ENCODE data around the gene TYK2. TPM values are rescaled to one million over a fixed set of nuclear protein-coding genes. Genes with fewer than 3 reads are reported as not detected.
"Not testable (repeated sequence)": the region's sequence is repeated elsewhere in the genome, so short reads cannot be mapped to it uniquely, and the experiment has no call there.

TYK2 gene
- 28.2 and 37.1 TPM in 2 replicates for total RNA-seq (2014; rRNA removed; shearing (Covaris generic))

DNA sequence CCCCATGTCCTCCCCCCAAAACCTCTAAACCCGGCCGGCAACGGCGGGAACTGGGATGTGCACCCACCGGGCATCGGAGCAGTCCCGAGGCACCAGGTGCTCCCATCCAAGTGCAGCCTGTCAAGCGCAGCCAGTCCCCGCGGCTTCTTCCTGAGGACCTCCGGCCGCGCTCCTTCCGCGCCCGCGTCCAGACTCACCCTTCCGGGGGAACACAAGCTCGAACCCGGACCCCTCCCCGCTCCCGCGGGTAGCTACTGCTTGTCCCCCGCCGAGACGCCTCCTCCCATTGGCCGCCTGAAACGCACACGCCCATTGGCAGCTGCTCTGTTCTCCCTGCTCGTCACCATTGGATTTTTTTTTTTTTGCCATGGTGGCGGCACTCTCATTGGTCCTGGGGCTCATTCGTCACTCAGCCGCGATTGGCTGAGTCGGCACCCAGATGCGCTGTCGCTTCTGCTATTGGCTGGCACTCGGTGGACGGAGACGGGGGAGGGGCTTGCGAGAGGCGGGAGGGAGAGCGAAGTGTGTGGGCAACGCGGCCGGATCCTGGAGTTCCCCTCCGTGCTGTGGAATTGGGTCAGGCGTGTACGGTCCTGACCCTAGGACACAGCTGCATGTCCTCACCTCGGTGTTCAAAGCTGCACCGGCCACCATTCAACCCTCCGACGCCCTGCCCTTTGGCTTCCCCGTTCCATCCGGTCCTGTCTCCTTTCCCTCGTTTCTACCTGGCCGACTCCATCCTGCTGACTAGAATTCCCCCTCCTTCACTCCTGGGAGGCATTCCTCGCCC is at the start of gene TYK2:
TSS of gene TYK2 (minus strand) at position 260 of the 790 bp plus-strand sequence. CDS start 2,166 bp downstream, outside the sequence.
- DNase-seq (ENCODE audit: low spot score) = peak; percentile 98

GRCh38 chr19:10428996-10429381 is 48.6 kb upstream of the TYK2 start:
- no peak for DNase-seq (ENCODE audit: low spot score)

- no peak for DNase-seq (ENCODE audit: low spot score)
Observed at GRCh38 chr19:10427169-10427568, 46.8 kb upstream of the TYK2 start.

DNA sequence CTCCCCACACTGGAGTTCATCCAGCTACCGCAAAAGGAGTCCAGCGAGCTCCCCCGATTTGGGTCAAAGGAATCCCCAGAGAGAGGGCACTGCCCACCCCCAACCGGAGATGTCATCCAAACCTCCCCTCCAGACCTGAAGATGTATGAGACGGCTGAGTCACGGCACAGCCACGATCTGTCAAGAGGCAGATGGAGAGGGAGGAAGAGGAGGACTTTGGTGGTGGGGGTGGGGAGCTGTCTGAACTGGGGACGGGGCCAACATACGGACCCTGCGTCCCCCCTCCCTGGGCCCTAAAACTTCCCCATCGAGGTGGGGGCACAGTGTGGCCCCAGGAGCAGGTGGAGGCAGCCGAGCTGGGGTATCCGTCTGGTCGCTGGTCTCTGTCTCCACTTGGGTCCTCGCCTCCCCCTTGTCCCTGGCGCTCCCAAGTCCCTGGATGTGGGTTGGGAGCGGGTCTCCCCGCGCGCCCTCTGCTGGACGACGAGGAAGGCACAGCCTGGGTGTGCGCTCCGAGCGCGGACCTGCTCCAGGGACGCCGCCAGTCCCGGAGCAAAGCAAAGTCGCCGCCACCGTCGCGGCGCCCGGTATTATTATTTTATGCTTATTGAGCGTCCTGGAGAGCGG is 43.8 kb upstream of the TYK2 start:
- DNase-seq (ENCODE audit: low spot score) = peak; percentile 73

GRCh38 chr19:10422846-10423245 is 42.5 kb upstream of the TYK2 start:
- DNase-seq (ENCODE audit: low spot score) = no peak

DNA sequence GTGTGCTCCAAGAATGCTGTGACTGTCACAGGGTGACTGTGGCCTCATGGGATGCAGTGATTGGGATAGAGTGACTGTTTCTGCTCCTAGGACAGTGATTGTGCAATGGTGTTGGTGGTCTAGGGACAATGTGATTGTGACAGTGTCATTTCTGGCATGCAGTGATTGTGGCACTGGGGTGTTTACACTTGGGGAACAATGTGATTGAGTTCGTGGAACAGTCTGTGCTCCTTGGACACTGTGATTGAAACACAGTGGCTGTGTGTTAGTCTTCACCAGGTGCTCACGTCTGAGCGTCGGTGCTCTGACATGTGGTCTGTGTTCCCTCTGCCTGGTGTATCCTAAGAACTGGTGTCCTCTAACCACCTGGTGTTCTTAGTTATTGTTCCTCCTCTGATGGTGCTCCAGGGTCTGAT is 41.7 kb upstream of the TYK2 start:
- DNase-seq (ENCODE audit: low spot score) = no peak

DNA sequence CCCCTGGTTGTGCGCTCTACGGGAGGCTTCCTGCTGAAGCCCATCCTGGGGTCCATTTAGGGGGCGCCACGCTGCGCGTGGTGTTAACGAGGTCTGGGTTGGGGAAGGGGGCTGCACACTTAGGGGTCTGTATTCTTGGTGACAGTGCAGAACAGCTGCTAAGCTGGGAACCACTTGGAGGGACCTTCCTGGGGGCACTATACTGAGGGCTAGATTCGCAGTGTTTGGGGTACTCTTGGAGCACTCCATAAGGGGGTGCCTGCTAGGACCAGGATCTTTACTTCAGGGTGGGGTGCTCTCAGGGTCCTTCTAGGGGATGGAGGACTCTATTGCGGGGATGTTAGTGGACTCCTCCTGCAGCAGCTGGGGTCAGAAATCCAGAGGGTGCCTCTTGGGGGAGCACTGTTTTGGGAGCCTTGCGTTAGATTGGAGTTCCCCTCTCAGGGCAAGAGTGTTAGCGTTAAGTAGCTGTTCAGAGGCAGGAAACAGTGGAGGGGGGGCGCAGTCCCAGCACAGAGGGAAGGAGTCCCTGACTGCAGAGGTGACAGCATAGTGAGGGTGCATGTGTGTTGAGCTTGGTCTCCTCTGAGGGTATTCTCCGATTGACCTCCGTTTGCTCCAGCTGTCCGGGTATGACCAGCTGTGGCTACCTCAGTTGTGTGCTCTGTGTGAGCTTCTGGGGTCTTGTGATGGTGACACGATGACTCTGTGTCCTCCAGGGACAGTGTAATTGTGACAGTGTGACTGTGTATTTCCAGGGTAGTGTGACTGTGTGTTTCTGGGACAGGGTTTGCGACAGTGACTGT is 41.1 kb upstream of the TYK2 start:
- no peak for DNase-seq (ENCODE audit: low spot score)

DNA sequence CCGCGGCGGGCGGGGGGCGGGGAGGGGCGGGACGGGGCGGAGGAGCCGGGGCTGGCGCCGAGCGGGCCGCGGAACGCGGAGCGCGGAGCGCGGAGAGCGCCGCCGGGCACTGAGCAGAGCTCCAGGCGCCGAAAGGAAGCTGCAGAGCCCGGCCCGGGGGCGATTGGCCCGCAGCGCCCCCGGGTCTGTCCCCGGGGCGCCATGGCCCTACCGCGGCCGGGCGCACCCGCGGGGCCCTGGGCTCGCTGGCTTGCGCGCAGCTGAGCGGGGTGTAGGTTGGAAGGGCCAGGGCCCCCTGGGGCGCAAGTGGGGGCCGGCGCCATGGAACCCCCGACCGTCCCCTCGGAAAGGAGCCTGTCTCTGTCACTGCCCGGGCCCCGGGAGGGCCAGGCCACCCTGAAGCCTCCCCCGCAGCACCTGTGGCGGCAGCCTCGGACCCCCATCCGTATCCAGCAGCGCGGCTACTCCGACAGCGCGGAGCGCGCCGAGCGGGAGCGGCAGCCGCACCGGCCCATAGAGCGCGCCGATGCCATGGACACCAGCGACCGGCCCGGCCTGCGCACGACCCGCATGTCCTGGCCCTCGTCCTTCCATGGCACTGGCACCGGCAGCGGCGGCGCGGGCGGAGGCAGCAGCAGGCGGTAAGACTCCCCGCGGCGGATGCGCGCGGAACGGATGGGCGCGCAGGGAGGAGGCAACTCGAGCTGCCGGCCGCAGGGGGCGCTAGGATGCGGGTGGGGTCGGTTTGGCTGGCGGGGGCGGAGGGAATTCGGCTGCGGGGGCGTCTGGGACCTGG is 40.3 kb upstream of the TYK2 start, which contains the start of gene PDE4A:
TSS of gene PDE4A (plus strand) at position 95 of the 796 bp plus-strand sequence. CDS start at position 322, 227 bp downstream.
- no peak for DNase-seq (ENCODE audit: low spot score)

DNA sequence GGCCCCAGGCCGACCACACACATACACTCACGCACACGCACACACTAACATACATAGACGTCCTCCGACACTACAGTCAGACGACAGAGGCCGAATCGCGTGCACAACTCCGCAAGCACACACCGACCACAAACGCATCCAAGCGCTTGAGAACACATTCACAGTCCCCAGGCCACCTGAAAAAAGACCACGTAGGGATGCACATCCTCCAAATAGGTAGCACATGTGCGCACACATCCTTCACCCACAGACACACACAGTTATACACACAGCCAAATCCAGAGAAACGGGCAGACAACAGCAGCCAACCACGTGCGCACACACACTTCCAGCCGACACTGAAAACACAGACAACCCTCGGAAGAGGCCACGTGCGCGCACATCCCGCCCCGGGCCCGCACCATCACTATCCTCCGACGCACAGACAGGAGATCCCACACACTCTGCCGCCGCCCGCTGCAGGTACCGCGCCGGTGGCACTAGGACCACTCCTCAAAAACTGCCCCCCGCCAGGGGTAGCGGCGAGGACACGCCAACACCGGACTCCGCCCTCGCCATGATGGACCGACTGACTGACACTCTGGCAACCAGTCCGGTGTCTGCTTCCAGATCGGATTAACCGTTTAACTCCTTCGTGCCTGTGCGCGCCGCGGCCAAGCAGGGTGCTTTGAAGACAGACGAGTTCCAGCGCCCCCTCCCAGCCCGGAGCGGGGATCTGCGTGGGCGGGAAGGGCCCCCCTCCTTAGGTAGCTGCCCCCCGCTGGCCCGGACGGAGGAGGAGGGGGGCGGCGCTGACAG is 39.5 kb upstream of the TYK2 start:
- DNase-seq (ENCODE audit: low spot score) = peak; percentile 79

- DNase-seq (ENCODE audit: low spot score) = no peak
Observed at GRCh38 chr19:10419200-10419645, 38.9 kb upstream of the TYK2 start.

DNA sequence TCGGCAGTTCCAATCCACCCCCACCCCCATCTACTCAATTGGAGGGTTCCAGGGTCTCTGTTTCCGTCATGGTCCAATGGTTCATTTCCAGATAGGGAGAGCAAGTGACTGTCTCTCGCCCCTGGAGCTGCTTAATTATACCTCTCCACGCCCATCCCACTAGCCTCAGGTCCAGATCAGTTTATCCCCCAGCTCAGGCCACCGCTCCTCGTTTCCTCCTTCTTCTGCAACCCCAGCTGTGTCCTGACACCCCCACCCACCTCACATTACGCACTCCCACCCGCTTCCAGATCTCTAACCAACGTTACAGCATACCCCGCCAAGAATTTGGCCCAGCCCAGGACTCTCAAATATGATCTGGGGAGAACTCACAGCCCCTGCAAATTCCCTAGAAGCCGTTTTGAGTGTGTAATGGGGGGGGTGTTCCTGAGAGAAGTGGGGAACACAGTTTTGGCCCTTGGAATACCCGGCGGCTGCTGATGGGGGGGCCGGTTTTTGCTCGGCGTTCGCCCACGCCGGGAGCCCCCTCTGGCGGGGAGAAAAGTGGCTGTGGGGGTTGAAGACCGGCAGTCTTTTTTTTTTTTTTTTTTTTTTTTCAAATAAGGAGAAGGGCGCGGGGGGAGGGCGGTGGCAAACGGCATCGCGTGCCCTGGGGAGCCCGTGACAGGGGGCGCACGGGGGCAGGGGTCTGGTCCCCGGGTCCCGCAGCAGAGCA is 38.3 kb upstream of the TYK2 start:
- no peak for DNase-seq (ENCODE audit: low spot score)

GRCh38 chr19:10418235-10418484 is 37.8 kb upstream of the TYK2 start:
- no peak for DNase-seq (ENCODE audit: low spot score)

DNA sequence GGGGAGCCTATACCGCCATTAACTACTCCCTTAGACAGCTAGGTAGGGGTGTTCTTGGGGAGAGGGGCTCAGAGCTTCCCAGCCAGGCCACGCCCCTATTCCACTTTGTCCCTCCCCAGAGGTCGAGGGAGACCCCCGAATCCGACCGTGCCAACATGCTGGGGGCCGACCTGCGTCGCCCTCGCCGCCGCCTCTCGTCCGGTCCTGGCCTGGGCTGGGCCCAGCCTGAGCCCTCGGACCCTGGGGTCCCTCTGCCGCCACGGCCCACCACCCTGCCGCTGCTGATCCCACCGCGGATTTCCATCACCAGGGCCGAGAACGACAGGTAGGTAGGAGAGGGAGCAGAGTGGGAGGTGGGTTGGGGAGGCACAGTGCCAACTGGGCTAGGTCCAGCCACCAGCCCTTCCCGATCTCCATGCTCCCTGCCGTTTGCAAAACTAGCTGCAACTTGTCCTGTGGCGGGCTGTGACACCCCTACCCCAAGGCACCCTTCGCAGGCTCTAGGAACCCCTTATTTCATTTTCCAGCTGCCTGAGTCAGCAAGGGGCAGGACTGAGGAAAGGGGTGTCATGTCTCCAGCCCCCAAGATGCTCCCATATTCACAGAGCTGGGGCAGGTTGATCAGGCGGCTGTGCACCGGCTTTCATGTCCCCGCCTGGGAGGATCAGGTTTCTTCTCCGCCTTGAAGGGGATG is 37.3 kb upstream of the TYK2 start:
- DNase-seq (ENCODE audit: low spot score) = no peak

GRCh38 chr19:10416380-10417257 is 36.2 kb upstream of the TYK2 start:
- DNase-seq (ENCODE audit: low spot score) = peak; percentile 86

DNA sequence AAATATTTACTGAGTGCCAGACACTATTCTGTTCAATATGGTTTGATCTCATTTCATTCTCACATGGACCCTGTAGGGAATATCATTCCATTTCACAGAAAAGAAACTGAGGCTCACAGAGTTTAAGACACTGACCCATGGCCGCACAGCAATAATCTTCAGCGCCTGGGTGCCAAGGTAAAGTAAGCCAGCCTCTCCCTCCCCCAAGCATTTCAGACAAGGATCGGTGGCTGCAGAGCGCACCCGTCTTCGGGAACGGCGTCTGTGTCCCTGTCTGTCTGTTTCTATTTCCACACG is 35.7 kb upstream of the TYK2 start:
- no peak for DNase-seq (ENCODE audit: low spot score)

DNA sequence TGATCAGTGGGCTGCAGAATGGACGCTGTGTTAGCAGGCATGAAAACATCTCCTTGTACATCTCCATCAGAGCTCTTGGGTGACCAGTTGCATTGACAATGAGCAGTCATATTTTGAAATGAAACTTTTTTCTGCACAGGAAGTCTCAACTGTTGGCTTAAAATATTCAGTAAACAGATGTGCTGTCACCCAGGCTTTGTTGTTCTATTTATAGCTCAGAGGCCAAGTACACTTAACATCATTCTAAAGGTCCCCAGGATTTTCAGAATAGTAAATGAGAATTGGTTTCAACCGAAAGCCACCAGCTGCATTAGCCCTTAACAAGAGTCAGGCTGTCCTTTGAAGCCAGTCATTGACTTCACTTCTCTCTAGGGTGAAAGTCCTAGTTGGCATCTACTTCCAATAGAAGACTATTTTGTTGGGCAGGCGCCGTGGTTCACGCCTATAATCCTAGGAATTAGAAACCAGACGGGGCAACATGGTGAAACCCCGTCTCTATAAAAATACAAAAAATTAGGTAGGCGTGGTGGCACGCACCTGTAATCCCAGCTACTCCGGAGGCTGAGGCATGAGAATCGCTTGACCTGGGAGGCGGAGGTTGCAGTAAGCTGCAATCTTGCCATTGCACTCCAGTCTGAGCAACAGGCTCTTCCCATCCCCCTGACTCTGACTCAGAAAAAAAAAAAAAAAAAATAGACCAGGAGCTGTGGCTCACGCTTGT is 32.0 kb upstream of the TYK2 start:
- no peak for DNase-seq (ENCODE audit: low spot score)

DNA sequence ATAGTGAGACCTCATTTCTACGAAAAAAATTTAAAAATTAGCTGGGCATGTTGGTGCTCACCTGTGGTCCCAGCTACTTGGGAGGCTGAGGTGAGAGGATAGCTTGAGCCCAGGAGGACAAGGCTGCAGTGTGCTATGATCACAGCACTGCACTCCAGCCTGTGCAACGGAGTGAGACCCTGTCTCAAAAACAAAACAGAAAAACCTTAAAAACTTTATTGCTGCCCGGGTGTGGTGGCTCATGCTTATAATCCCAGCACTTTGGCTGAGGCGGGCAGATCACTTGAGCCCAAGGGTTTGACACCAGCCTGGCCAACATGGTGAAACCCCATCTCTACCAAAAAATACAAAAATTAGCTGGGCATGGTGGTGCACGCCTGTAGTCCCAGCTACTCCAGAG is 30.9 kb upstream of the TYK2 start:
- not testable (repeated sequence) for DNase-seq (ENCODE audit: low spot score)
